Stimulated activated memory B cell treated with anti-CD40 and anti-IgM and Interleukin-4, amounts not matched to agents 10 μg/mL and 1 μg/mL and 100 μg/mL, for 72 hours (primary cell): ENCODE data around the gene SH3PXD2A.

ENCODE experiments used
- ATAC-seq: fragments of 150-1000 bp; cut with Tn5 transposase; 2 replicates; pipeline ENCODE4 v1.10.0; 2021
- H3K27ac Mint-ChIP-seq: one replicate; pipeline ENCODE4 v1.8.0; 2022; ENCODE audit warnings: mild to moderate bottlenecking, mixed read lengths
- H3K27me3 Mint-ChIP-seq: one replicate; pipeline ENCODE4 v1.8.0; 2022; ENCODE audit warnings: mixed read lengths
- H3K36me3 Mint-ChIP-seq: one replicate; pipeline ENCODE4 v1.8.0; 2022; ENCODE audit warnings: mixed read lengths
- H3K4me1 Mint-ChIP-seq: one replicate; pipeline ENCODE4 v1.8.0; 2022; ENCODE audit warnings: mixed read lengths
- H3K4me3 Mint-ChIP-seq: one replicate; pipeline ENCODE4 v1.8.0; 2022; ENCODE audit warnings: mild to moderate bottlenecking, moderate library complexity, mixed read lengths
- H3K9me3 Mint-ChIP-seq: one replicate; pipeline ENCODE4 v1.8.0; 2022; ENCODE audit warnings: mixed read lengths

The SH3PXD2A gene

GRCh38 chr10:103654925-103655324 lies 200.5 kb downstream of the SH3PXD2A start:
- Mint-ChIP-seq H3K36me3 (peaks cover 54% of the 10 kb centered on the region), H3K27ac (no peak overlapping the region), H3K4me1 (peaks cover 16% of the 10 kb centered on the region), H3K9me3 (no peaks in the 10 kb centered on the region), H3K4me3 (no peak overlapping the region), H3K27me3 (no peaks in the 10 kb centered on the region)
- ATAC-seq = no peak

- no peak overlapping the region for H3K27ac Mint-ChIP-seq
- peaks cover 44% of the 10 kb centered on the region for H3K36me3 Mint-ChIP-seq
- no peak overlapping the region for H3K4me3 Mint-ChIP-seq
- H3K27me3 Mint-ChIP-seq = no peaks in the 10 kb centered on the region
- ATAC-seq = no peak
- H3K4me1 Mint-ChIP-seq = peaks cover 9% of the 10 kb centered on the region
- H3K9me3 Mint-ChIP-seq = no peaks in the 10 kb centered on the region
These were observed 201.8 kb downstream of the SH3PXD2A start for GRCh38 chr10:103653581-103654037.

DNA sequence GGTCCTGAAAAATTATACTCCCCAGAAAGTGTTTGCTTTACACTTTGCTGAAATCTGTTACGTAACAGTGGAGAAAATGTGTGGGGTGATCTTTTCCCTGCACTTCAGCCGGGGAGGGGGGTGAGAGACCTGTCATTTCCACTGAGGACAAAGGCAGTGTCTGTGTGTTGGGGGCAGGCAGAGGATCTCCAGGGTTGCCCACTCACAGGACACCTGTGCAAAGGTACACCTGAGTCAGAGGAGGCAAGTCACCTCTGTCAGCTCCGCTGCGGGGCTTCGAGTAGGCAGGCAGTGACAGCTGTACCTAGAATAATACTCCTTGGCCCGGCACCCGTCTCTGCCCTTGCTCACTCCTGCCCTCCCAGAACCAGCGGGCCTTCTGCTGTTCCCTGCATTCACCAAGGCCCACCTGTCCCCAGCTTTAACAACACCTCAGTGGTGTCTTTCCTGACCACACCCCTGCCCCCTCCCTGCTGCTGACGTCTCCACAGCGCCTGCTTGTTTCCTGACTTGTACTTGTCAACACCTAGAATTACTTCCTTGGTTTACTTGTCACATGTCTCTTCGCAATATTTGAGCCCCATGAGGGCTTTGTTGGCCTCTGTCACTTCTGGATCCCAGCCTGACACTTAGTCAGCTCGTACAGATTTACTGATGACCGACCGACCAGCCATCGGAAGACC lies 202.6 kb downstream of the SH3PXD2A start:
- peaks cover 35% of the 10 kb centered on the region for H3K36me3 Mint-ChIP-seq
- no peaks in the 10 kb centered on the region for H3K9me3 Mint-ChIP-seq
- H3K4me1 Mint-ChIP-seq = peaks cover 9% of the 10 kb centered on the region
- no peak overlapping the region for H3K4me3 Mint-ChIP-seq
- H3K27me3 Mint-ChIP-seq = no peaks in the 10 kb centered on the region
- ATAC-seq = no peak
- H3K27ac Mint-ChIP-seq = no peak overlapping the region

DNA sequence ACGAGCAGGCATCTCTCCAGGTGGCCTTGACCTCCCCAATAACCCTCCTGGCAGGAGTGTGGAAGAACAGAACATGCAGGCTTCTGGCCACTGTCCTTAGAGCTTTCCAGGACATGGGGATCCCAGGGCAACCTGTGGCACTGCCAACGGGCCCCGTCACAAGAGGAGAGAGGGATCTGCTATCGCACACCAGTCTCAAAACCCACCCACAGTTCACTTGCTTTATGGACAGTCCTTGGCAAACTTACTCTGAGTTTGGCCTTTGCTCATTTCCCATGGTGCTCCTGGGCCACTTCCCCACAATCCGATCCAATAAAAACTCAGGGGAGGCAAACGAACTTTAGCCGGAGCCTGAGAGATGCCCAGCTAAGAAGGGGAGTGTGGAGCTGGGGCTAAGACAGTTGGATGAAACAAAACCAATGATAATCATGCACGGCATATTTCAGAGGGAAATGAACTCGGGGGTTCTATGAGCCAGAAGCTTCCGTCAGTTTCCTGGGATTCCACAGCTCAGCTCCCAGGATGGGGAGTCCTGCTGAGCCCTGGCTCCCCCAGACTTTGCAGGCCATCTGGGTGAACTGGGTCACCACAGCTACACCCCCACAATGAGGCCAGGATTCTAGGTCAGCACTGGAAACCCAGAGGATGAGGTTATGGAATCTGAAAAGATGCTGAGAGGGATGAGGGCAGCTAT lies 203.4 kb downstream of the SH3PXD2A start:
- no peak for ATAC-seq
- Mint-ChIP-seq H3K36me3 (peaks cover 27% of the 10 kb centered on the region), H3K9me3 (no peaks in the 10 kb centered on the region), H3K4me1 (peaks cover 9% of the 10 kb centered on the region), H3K4me3 (no peak overlapping the region), H3K27ac (no peak overlapping the region), H3K27me3 (no peaks in the 10 kb centered on the region)

DNA sequence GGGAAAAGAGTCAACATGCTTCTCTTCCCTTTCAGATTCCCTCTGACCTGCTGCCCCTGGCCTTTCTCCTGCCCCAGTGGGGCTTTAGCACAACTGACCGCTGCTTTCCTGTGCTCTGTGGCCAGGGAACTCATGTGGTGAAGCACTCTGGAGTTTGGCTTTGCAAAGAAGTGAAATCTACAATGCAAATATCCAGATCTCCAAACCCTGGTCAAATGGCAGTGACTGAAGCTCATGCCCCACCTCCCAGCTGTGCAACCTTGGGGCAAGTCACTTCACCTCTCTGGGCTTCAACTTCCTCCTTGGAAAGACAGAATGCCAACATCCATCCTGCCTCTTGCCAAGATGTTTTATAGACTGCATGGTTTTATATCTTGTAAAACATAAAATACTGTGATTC lies 204.0 kb downstream of the SH3PXD2A start:
- H3K27ac Mint-ChIP-seq = no peak overlapping the region
- no peaks in the 10 kb centered on the region for H3K9me3 Mint-ChIP-seq
- no peaks in the 10 kb centered on the region for H3K27me3 Mint-ChIP-seq
- peaks cover 9% of the 10 kb centered on the region for H3K4me1 Mint-ChIP-seq
- H3K4me3 Mint-ChIP-seq = no peak overlapping the region
- H3K36me3 Mint-ChIP-seq = peaks cover 23% of the 10 kb centered on the region
- no peak for ATAC-seq

GRCh38 chr10:103649654-103650423 lies 205.5 kb downstream of the SH3PXD2A start:
- H3K27ac Mint-ChIP-seq = no peak overlapping the region

DNA sequence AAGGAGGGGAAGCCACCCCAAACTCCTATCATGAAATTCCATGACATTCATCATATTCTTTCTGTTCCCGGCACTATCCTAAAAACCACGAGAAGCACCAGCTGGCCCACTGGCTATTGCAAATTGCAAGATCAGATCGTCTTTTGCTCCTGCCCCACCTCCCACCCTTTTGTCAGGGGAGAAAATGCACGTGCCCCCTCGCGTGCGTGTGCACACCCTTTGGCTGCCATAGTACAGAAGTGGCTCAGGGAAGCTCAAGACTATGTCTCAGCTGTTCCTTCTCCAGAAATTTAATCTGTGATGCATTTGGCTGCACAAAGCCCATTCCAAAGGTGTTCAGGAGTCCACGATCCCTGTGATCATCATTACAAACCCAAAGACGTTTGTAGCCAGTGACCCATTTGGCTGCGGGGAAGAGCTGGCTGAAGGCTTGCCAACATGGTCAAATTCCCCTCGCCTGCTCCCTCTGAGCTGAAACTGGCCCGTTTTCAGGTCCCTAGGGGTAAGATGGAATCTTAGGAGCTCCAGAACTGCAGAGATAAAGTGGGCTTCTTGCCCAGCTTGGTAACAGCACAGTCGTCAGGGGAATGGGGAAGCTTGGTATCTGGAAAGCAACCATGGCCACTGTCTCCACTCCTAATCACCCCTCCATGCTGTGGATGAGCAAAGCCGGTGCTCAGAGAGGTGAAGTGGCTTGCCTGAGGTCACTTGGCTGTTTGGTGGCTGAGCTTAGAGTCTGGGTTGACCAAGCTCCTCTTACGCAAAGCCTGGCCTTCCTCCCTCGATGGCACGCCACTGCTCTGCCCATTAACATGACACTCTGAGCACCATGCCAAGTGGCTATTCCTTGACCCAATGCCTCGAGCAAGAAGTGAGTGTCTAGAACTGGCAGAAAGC lies 206.5 kb downstream of the SH3PXD2A start:
- ATAC-seq = no peak
- no peak overlapping the region for H3K27ac Mint-ChIP-seq
- H3K27me3 Mint-ChIP-seq = no peaks in the 10 kb centered on the region
- H3K4me1 Mint-ChIP-seq = peaks cover 15% of the 10 kb centered on the region
- peaks cover 21% of the 10 kb centered on the region for H3K36me3 Mint-ChIP-seq
- no peak overlapping the region for H3K4me3 Mint-ChIP-seq
- no peaks in the 10 kb centered on the region for H3K9me3 Mint-ChIP-seq

More at GRCh38 chr10:103649654-103650423, 205.5 kb downstream of the SH3PXD2A start:
- Mint-ChIP-seq H3K4me3 (no peak overlapping the region), H3K27me3 (no peaks in the 10 kb centered on the region), H3K4me1 (peaks cover 14% of the 10 kb centered on the region), H3K36me3 (peaks cover 22% of the 10 kb centered on the region), H3K9me3 (no peaks in the 10 kb centered on the region)
- no peak for ATAC-seq

DNA sequence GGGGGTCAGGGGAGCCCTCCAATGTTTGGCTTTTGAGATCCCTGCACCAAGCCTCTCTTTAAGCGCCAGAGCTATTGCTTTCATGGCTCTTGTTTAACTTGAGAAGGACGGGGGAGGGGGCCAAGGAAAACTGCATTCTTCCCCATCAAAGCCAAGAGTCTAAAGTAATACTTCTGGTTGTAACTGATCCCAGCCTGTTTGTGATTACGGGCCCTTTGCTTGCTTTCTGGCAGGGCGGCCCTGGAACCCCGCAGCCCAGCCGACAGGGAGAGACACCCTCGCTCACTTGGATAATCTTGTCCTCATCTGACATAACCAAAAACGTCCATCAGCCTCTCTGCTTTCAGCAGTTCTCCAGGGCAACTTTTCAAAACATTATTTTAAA lies 207.1 kb downstream of the SH3PXD2A start:
- no peaks in the 10 kb centered on the region for H3K27me3 Mint-ChIP-seq
- peaks cover 15% of the 10 kb centered on the region for H3K4me1 Mint-ChIP-seq
- ATAC-seq = no peak
- no peak overlapping the region for H3K4me3 Mint-ChIP-seq
- no peaks in the 10 kb centered on the region for H3K9me3 Mint-ChIP-seq
- no peak overlapping the region for H3K27ac Mint-ChIP-seq
- peaks cover 21% of the 10 kb centered on the region for H3K36me3 Mint-ChIP-seq

GRCh38 chr10:103646304-103646703 lies 209.1 kb downstream of the SH3PXD2A start:
- Mint-ChIP-seq H3K27ac (no peak overlapping the region), H3K27me3 (no peaks in the 10 kb centered on the region), H3K4me3 (no peak overlapping the region), H3K9me3 (no peaks in the 10 kb centered on the region), H3K4me1 (peaks cover 15% of the 10 kb centered on the region), H3K36me3 (peaks cover 16% of the 10 kb centered on the region)
- ATAC-seq = no peak

DNA sequence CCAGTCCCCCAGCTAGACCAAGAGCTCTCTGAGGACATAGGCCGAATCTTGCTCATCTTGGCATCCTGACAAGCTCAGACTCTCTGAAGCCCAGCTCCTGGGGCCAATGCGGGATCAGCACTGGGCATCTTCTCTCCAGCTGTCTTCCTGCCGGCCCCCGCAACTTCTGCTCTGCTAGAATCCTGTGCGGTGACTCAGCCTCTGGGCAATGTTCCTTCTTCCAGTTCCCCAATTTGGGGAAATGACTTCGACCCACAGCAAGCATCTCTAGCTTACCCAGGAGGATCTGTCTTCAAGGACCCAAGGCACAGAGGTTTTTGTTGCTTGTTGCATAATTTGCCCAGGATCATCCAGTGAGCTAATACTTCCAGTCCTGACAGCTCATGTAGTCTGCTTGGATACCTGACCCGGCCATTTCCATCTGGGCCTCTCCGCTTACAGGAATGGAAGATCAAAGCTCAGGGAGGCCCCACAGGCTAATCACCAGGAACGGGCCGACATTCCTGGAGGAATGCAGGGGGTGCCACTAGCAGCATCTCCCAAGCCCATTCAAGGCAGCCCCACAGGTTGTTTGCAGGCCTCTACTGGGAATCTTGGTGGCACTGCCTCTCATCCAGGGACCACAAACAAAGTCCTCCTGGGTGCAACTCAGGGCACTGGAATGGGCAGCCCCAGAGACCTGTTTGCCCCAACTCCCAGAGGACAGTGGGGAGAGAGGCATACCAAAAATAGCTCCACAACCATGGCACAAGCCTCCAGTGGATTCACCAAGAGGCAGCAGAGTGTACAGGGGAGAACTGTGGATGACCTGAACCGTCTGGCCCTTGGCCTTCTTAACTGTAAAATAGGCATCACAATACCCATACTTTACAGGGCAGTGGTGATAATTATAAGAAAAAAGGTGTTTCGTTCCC lies 210.0 kb downstream of the SH3PXD2A start:
- Mint-ChIP-seq H3K4me1 (peaks cover 10% of the 10 kb centered on the region), H3K4me3 (no peak overlapping the region), H3K9me3 (no peaks in the 10 kb centered on the region), H3K36me3 (peaks cover 8% of the 10 kb centered on the region), H3K27me3 (no peaks in the 10 kb centered on the region), H3K27ac (no peak overlapping the region)
- no peak for ATAC-seq

- H3K27ac Mint-ChIP-seq = no peak overlapping the region
- no peaks in the 10 kb centered on the region for H3K9me3 Mint-ChIP-seq
- ATAC-seq = no peak
- peaks cover 6% of the 10 kb centered on the region for H3K36me3 Mint-ChIP-seq
- H3K4me1 Mint-ChIP-seq = peaks cover 12% of the 10 kb centered on the region
- no peak overlapping the region for H3K4me3 Mint-ChIP-seq
- H3K27me3 Mint-ChIP-seq = no peaks in the 10 kb centered on the region
These were observed 212.0 kb downstream of the SH3PXD2A start for GRCh38 chr10:103643381-103643780.

- no peaks in the 10 kb centered on the region for H3K27me3 Mint-ChIP-seq
- no peak overlapping the region for H3K27ac Mint-ChIP-seq
- peaks cover 6% of the 10 kb centered on the region for H3K36me3 Mint-ChIP-seq
- no peak overlapping the region for H3K4me3 Mint-ChIP-seq
- no peaks in the 10 kb centered on the region for H3K9me3 Mint-ChIP-seq
- ATAC-seq = no peak
- peaks cover 12% of the 10 kb centered on the region for H3K4me1 Mint-ChIP-seq
These were observed 214.1 kb downstream of the SH3PXD2A start for GRCh38 chr10:103641326-103641725.

GRCh38 chr10:103640436-103641181 lies 214.8 kb downstream of the SH3PXD2A start:
- H3K36me3 Mint-ChIP-seq = peaks cover 6% of the 10 kb centered on the region
- no peaks in the 10 kb centered on the region for H3K9me3 Mint-ChIP-seq
- no peaks in the 10 kb centered on the region for H3K27me3 Mint-ChIP-seq
- H3K4me3 Mint-ChIP-seq = no peak overlapping the region
- H3K4me1 Mint-ChIP-seq = peaks cover 12% of the 10 kb centered on the region
- no peak overlapping the region for H3K27ac Mint-ChIP-seq
- no peak for ATAC-seq
